Measurements from ENCODE around the gene NEU1.

GRCh38 chr6:31877125-31877650, 14.6 kb upstream of the NEU1 start:
- TF ChIP-seq EZH2 (IDR thresholded peaks at IDR 0.05; ENCODE audit: insufficient read depth, poor library complexity, severe bottlenecking) (no peak), EZH2phosphoT487 (IDR thresholded peaks at IDR 0.05; ENCODE audit: insufficient read depth, low read depth) (no peak)
